Colon (tissue), 2 donors: ENCODE results near the gene DNAH14.
"Not testable (repeated sequence)": the region's sequence is repeated elsewhere in the genome, so short reads cannot be mapped to it uniquely, and the experiment has no call there.

ENCODE experiments used
- FAIRE-seq: peaks from 2 replicates; lab custom pipeline; 2012; peaks lifted over from hg19 to GRCh38; lab: Jason Lieb, UNC
- donor health status: control.
- donor health status: control.

The DNAH14 gene

DNA sequence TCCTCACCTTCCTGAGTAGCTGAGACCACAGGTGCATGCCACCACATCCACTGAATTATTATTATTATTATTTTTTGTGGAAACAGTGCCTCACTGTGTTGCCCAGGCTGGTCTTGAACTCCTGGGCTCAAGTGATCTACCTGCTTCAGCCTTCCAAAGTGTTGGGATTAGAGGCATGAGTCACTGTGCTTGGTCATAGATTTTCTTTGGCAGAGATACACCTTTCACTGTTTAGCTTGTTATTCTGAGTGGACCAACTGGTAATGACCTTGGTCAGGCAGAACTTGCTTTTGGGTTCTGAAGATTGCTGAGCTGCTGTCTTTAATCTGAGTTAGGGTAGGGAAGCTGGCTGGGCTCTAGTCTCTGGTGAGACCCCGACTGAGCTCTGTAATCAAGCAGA lies 66.8 kb downstream of the DNAH14 start:
- no peak for FAIRE-seq

DNA sequence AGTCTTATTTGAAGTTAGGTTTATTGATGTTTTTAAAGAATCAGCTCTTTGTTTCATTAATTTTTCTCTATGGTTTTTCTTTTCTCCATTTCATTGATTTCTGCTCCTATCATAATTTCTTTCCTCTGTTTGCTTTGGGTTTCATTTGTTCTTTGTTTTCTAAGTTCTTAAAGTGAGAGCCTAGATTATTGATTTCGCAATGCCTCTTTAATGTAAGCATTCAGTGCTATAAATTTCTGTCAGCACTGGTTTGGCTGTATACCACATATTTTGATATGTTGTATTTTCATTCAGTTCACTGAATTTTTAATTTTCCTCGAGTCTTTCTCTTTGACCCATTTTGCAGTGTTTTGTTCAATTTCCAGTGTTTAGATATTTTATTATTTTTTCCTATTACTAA lies 68.7 kb downstream of the DNAH14 start:
- no peak for FAIRE-seq

DNA sequence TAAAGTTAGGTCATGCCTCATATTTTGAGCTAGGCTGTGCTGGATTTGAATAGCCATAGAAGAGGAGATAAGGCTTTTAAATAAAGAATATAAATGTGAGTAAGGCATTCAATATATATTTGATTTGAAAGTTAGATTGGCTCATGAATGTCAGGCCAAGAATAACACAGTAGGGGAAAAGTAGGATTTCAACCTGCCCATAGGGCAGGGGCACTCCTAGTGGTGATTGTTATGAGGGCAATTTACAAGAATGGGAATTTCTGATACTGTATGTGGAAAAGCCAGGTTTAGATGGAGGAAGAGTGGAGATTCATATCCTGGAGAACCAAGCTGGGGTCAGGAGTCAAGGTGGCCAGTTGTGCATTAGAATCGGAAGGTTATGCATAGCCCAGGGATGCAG lies 74.9 kb downstream of the DNAH14 start:
- no peak for FAIRE-seq

DNA sequence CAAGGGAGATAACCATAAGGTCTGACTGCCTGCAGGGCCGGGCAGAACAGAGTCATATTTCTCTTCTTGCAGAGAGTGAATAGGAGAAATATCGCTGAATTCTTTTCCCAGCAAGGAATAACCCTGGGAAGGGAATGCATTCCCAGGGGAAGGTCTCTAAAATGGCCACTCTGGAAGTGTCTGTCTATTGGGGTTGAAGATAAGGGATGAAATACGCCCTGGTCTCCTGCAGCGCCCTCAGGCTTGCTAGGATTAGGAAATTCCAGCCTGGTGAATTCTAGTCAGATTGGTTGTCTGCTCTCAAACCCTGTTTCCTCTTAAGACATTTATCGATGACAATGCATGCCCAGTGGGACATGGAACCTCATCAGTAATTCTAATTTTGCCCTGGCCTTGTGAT lies 76.9 kb downstream of the DNAH14 start:
- not testable (repeated sequence) for FAIRE-seq

DNA sequence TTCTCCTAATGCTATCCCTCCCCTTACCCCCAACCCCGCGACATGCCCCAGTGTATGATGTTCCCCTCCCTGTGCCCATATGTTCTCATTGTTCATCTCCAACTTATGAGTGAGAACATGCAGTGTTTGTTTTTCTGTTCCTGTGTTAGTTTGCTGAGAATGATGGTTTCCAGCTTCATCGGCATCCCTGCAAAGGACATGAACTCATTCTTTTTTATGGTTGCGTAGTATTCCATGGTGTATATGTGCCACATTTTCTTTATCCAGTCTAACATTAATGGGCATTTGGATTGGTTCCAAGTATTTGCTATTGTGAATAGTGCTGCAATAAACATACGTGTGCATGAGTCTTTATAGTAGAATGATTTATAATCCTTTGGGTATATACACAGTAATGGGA lies 78.6 kb downstream of the DNAH14 start:
- FAIRE-seq = not testable (repeated sequence)

DNA sequence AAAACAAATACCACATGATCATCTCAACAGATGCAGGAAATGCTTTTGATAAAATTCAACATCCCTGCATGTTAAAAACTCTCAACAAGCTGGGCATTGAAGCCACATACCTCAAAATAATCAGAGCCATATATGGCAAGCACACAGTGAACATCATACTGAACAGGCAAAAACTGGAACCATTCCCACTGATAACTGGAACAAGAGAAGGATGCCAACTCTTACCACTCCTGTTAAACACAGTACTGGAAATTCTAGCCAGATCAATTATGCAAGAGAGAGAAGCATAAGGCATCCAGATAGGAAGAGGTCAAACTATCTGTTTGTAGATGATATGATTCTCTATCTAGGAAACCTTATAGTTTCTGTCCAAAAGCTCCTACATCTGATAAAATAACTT lies 91.6 kb downstream of the DNAH14 start:
- FAIRE-seq = no peak

DNA sequence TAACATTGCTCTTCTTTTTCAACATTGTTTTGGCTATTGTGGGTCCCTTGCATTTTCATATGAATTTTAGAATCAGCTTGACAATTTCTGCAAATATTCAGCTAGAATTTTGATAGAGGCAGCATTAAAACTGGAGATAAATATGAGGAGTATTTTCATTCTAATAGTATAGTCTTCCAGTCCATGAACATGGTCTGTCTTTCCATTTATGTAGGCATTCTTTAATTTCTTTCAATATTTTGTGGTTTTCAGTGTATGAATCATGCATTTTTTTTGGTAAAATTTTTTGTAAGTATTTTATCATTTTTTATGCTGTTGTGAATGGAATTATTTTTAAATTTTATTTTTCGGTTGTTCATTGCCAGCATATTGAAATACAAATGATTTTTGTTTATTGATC lies 97.2 kb downstream of the DNAH14 start:
- no peak for FAIRE-seq

DNA sequence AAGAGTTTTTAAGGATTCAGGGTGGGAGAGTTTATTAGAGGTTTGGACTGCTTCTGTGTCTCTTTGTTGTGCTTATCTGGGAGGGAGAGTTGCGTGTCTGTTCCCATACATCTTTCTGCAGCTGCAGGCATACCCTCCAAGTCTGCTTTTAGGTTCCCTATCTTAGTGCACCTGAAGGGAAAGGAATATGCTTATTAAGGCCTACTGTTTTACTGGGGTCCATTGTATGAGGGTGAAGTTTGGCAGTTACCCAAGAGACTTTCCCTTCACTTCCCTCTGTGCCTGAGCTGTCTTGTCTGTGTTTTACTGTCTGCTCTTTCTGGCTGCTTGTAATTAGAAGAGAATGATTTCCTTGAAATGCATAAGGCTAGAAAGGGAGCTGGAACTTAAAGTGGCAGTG lies 107.0 kb downstream of the DNAH14 start:
- FAIRE-seq = not testable (repeated sequence)

DNA sequence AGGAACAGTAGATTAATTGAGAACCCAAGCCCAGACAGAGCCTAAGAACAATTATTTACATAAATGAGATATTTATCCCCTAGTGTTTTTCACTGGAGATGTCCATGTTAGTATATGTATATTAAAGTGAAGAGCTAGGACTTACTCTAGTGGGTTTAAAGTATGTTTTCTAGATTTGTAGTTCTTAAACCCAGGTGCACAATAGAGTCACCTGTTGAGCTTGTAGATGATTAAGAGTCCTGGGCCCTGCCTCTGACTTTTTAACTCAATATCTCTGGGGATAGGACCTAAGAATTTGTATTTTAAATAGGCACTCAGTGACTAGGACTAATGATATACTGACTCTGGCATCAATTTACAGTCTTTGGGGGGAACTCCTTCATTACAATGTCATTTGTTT lies 112.8 kb downstream of the DNAH14 start:
- no peak for FAIRE-seq

DNA sequence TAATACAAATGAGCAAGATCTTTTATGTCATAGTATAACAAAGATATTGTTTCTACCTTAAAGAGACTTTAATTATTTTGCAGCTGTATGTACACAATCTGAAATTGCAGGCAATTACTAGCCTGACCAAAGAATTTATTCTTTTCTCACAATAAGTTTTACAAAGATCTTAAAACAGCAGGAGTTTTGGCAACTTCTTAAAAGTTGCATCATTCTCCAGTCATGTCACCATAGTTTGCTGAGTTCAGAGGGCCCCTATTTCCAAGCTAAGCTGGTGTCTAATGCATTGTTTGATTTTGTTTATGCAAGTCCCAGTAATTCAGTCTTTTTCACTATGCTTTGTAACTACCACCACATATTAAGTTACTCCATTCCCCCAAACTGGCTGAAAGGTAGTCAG lies 114.8 kb downstream of the DNAH14 start:
- no peak for FAIRE-seq

DNA sequence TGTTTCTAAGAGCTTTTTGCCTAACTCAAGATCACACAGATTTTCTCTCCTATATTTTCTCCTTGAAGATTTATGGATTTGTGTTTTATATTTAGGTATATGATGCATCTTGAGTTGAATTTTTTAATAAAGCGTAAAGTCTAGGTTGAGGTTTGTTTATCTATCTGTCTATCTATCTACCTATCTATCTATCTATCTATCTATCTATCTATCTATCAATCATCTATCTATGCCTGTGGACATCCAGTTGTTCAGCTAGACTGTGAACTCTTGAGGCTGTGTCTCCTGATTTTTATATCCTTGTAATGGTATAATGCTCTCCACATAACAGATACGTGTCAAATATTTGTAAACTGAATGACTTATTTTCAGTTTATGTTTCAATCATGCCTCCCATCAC lies 120.1 kb downstream of the DNAH14 start:
- no peak for FAIRE-seq

DNA sequence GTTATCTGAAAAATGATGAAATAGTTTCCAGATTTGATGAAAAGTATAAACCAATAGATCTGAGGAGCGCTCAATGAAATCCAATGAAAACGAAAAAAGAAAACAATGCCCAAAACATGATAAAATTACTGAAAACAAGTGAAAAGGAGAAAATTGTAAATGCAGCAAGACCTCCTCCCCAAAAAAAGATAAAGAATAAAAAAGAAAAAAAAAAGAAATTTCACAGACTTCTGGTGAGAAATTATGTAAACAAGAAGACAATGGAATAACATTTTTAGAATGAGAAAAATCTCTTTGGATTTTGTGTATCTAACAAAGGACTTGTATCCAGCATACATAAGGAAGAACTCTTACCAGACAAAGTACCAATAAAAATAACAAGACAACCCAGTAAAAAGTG lies 134.2 kb downstream of the DNAH14 start:
- FAIRE-seq = no peak

DNA sequence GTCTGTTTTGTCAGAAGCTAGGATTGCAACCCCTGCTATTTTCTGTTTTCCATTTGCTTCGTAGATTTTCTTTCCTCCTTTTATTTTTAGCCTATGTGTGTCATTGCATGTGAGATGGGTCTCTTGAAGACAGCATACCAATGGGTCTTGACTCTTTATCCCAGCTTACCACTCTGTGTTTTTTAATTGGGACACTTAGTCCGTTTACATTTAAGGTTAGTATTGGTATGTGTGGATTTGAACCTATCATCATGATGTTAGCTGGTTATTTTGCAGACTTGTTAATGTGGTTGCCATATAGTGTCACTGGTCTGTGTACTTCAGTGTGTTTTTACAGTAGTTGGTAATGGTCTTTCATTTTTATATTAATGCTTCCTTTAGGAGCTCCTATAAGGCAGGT lies 141.5 kb downstream of the DNAH14 start:
- no peak for FAIRE-seq

DNA sequence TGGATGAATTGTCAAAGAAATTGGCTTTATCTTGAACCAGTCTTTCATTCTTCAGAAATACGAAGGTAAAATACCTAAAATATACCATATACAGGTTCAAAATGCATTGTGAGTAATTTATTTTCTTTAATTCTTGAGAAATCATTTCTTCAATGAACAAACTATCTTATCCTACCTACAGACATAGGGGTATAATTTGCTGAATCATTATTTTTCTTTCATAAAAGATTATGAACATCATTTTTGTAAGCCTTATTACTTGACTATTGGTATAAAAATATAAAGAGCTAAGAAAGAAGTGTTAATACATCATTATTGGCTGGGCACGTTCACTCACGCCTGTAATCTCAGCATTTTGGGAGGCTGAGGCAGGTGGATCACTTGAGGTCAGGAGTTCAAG lies 167.7 kb downstream of the DNAH14 start:
- FAIRE-seq = no peak

DNA sequence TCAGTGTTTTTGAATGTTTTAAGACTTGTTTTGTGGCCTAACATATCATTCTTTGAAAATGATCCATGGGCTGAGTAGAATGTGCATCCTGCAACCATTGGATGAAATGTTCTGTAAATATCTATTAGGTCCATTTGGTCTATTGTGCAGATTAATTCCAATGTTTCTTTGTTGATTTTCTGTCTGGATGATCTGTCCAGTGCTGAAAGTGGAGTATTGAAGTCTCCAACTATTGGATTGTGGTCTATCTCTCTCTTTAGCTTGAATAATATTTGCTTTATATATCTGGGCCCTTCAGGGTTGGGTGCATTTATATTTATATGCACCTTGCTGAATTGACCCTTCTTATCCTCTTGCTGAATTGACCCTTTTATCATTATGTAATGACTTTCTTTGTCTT lies 181.5 kb downstream of the DNAH14 start:
- no peak for FAIRE-seq

DNA sequence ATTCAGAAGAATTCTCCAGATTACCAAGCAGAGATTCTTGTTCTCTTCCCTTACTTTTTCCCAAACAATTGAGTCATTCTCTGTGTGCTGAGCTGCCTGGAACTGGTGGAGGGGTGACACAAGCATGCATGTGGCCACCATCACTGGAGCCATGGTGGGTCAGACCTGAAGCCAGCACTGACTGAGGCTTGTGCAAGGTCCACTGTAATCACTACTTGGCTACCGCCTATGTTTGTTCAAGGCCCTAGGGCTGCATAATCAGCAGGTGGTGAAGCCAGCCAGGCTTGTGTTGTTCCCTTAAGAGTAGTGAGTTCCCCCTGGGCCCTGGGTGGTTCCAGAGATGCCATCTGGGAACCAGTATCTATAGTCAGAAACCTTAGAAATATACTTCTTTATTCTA lies 183.8 kb downstream of the DNAH14 start:
- no peak for FAIRE-seq

DNA sequence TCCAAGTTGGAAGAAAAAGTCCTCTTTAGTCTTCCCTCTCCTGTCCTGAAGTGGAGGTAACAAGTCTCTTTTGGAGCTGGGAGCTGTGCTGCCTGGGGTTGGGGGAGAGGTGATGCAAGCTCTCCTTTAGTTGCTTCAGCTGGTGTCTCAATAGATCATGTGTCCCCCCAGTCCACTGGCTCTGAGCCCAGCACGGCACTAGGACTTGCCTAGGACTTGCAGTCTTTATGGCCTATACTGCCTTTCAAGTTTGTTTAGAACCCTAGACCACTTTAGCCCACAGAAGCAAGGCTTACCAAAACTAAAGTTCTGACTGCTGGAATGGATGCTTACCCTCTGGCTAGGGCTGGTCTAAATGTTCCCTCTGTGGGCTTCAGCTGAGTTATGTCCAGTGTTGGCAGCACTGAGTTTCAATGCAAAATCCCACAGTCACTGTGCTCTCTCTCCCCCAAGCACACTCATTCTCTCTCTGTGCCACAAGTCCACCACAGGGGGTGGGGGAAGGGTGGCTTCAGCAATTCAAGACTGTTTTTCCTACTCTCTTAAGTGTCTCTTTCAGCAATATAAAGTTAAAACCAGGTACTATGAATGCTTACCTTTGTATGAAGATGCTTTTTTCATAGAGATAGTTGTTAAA lies 185.0 kb downstream of the DNAH14 start:
- no peak for FAIRE-seq

DNA sequence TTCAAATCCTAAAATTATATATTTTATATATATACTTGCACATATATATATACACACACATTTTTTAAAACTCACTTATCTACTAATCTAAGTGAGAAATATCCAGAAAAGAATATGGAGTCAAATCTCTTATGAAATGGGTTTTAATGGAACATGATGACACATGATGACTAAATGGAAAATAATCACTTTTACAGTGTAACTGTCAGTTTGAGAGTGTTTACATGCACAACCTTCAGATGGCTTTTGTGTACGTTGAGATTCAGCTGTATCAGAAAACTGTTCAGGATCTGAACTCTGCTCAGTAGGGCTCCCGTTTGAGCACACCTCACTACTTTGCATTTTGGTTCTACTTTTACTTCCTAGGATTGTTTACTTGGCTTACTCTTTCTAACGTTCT lies 189.8 kb downstream of the DNAH14 start:
- no peak for FAIRE-seq

DNA sequence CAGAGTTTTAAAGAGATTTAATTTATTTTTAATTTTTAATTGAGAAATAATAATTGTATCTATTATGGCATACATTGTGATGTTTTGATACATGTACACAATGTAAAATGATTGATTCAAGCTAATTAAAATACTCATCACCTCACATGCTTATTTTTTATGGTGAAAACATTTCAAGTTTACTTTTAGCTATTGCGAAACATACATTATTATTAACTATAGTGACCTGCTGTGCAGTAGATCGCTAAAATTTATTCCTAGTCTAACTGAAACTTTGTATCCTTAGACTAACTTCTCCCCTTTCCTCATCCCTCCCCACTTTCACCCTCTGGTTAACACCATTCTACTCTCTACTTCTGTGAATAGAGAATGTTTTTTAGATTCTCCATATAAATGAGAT lies 191.6 kb downstream of the DNAH14 start:
- FAIRE-seq = no peak

DNA sequence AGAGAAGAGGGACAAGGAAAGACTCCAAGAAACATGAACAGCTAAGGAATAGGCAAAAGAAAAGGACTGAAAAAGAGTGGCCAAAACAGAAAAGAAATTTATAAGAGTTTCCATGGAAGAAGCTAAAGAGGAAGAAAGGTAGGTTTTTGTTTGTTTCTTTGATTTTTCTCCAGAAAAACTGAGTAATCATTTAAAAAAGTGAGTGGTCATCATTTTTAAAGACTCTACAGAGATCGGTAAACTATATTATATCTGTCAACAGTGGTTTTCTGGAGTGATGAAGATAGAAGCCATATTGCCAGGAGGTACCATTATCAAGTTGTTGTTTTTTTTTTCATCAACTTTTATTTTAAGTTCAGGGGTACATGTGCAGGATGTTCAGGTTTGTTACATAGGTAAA lies 202.4 kb downstream of the DNAH14 start:
- FAIRE-seq = no peak

DNA sequence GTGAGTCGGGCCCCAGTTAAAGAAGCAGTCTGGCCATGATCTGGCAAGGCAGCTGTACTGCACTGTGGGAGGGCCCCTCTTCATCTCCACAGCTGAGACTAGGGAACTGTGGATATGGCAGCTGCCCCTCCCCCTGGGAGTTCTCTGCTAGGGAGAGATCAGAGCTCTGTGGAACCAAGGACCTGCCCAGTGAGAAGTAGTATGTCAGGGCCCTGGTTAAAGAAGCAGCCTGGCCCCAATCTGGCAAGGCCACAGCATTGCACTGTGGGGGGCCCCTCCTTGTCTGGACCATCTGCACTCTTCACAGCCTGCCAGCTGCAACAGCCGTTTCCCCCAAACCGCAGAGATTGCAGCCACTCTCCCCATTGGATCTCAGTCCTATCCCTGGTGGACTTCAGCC lies 208.5 kb downstream of the DNAH14 start:
- no peak for FAIRE-seq

DNA sequence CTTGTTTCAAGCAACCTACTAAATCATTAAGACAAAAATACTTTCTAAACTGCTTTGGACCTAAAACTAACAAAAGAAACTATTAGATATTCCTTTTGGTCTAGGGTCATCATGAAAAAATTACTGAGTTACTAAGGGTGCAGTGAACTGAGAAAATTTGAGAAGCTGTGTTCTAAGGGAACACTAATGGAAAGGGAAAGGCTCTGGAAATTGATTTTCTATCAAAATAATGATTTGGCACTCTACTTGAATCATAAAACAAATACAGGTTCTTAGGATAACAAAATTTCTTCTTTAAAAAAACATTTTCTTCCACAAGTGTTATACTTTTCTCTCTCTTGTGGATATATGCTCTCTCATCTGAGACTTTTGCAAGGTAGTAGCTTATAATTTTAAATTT lies 213.5 kb downstream of the DNAH14 start:
- FAIRE-seq = peak; percentile 41

DNA sequence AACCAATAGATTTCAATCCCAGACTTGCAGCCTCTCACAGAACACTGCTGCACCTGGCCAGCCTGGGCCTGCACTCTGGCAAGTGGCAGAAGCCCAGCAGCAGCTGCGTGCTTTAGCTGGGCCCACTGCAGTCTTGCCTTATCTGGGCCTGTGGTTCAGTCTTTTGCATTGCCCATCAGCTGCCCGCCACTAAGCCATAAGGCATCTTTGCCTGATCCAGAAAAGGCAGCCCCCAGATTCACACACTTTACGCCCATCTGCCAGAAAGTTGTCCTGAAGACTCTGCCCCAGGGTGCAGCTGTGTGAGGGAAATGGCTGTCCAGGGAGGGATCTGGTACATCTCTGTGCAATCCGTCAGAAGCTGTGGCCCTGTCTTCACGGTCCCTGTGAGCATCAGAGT lies 217.0 kb downstream of the DNAH14 start:
- no peak for FAIRE-seq

DNA sequence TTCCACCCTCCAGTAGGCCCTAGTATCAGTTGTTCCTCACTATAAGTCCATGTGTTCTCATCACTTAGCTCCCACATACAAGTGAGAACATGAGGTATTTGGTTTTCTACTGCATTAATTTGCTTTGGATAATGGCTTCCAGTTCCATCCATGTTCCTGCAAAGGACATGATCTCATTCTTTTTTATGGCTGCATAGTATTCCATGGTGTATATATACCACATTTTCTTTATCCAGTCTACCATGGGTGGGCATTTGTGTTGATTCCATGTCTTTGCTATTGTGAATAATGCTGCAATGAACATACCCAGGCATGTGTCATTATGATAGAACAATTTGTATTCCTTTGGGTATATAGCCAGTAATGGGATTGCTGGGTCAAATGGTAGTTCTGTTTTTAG lies 218.3 kb downstream of the DNAH14 start:
- FAIRE-seq = not testable (repeated sequence)

DNA sequence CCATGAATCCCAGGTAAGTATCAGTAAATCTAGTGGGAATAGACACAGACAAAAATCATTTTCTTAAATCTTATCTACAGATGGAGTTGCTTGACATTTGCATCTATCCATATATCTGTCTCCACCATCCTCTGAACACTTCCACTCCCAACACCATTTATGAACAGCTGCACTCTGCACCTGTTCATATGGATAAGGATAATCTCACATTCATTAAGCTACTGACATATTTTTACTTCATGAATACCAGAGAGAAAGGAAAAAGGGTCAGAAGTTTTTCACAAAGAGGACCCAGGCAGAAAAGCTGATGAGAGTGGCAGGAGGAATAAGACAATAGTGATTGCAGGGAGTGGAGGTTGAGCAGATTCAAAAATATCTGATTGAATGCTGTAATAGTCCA lies 222.6 kb downstream of the DNAH14 start:
- FAIRE-seq = no peak
